Liver (tissue), 9 donors: ENCODE measurements around the gene PPL. TPM values are rescaled to one million over a fixed set of nuclear protein-coding genes. Genes with fewer than 3 reads are reported as not detected.

Experiments
- DNase-seq: peaks from one replicate; pipeline ENCODE4 v3.0.0-alpha.2; 2017; ENCODE audit warnings: low spot score
- H3K27ac ChIP-seq, 2 donors: one replicate each; pipeline ENCODE4 v1.7.0; 2013; ENCODE audit warnings: inconsistent platforms in 2 of 2, low read length in 2 of 2, control low read depth in 1 of 2, low read depth in 1 of 2, mild to moderate bottlenecking in 1 of 2
- H3K27me3 ChIP-seq, 4 donors: one replicate each; pipeline versions ENCODE4 v1.6.1 to v1.7.0; 2013; ENCODE audit warnings: low read length in 3 of 4, inconsistent platforms in 1 of 4, mild to moderate bottlenecking in 1 of 4, moderate library complexity in 1 of 4; ENCODE audit not compliant: control insufficient read depth in 4 of 4, insufficient read depth in 4 of 4
- H3K36me3 ChIP-seq, 4 donors: one replicate each; pipeline versions ENCODE4 v1.6.1 to v1.7.0; 2013; ENCODE audit warnings: low read length in 3 of 4, mild to moderate bottlenecking in 3 of 4, low read depth in 1 of 4, moderate library complexity in 1 of 4; ENCODE audit not compliant: control insufficient read depth in 4 of 4, insufficient read depth in 3 of 4
- H3K4me1 ChIP-seq, 4 donors: one replicate each; pipeline versions ENCODE4 v1.6.1 to v1.7.0; 2013; ENCODE audit warnings: low read length in 3 of 4, mild to moderate bottlenecking in 3 of 4, moderate library complexity in 1 of 4; ENCODE audit not compliant: control insufficient read depth in 4 of 4, insufficient read depth in 4 of 4
- H3K4me3 ChIP-seq, 3 donors: one replicate each; pipeline versions ENCODE4 v1.6.1 to v1.7.0; 2013; ENCODE audit warnings: low read length in 3 of 3, control low read depth in 1 of 3, low read depth in 1 of 3, mild to moderate bottlenecking in 1 of 3
- H3K9ac ChIP-seq, 2 donors: one replicate each; pipeline ENCODE4 v1.7.0; 2013; ENCODE audit warnings: low read length in 2 of 2, mild to moderate bottlenecking in 2 of 2, moderate library complexity in 2 of 2, control low read depth in 1 of 2, low read depth in 1 of 2
- H3K9me3 ChIP-seq, 4 donors: one replicate each; pipeline versions ENCODE4 v1.6.1 to v1.7.0; 2013; ENCODE audit warnings: low read length in 3 of 4; ENCODE audit not compliant: control insufficient read depth in 4 of 4
- CTCF ChIP-seq: fragments of 150-350 bp; IDR thresholded peaks from 2 replicates; pipeline ENCODE4 v1.5.1; 2017; ENCODE audit warnings: improper control_type of control experiment, low read depth, low read length; ENCODE audit not compliant: missing input control
- EGR1 ChIP-seq, 2 donors: IDR thresholded peaks; 2 replicates each; pipeline ENCODE4 v1.6.1; 2016 to 2018; ENCODE audit warnings: antibody characterized with exemption in 2 of 2, low read depth in 2 of 2
- FOXA1 ChIP-seq: IDR thresholded peaks from 2 replicates; pipeline ENCODE4 v1.6.1; 2016; ENCODE audit warnings: antibody characterized with exemption
- GABPA ChIP-seq, 2 donors: IDR thresholded peaks in 1 of 2; conservative IDR thresholded peaks in 1 of 2; 2 replicates each; pipeline ENCODE4 v1.6.1; 2016; ENCODE audit warnings: antibody characterized with exemption in 2 of 2, mild to moderate bottlenecking in 1 of 2, moderate library complexity in 1 of 2
- HNF4A ChIP-seq, 2 donors: conservative IDR thresholded peaks; 2 replicates each; pipeline ENCODE4 v1.6.1; 2016; ENCODE audit warnings: antibody characterized with exemption in 2 of 2, mild to moderate bottlenecking in 2 of 2
- HNF4G ChIP-seq: IDR thresholded peaks from 2 replicates; pipeline ENCODE4 v1.6.1; 2016; ENCODE audit warnings: antibody characterized with exemption
- JUND ChIP-seq, 2 donors: IDR thresholded peaks; 2 replicates each; pipeline ENCODE4 v1.6.1; 2016; ENCODE audit warnings: antibody characterized with exemption in 2 of 2
- NR2F2 ChIP-seq: IDR thresholded peaks from 2 replicates; pipeline ENCODE4 v1.6.1; 2016; ENCODE audit warnings: antibody characterized with exemption
- RAD21 ChIP-seq, 2 donors: IDR thresholded peaks; 2 replicates each; pipeline ENCODE4 v1.6.1; 2016; ENCODE audit warnings: antibody characterized with exemption in 2 of 2, mild to moderate bottlenecking in 2 of 2
- REST ChIP-seq: IDR thresholded peaks from 2 replicates; pipeline ENCODE4 v1.6.1; 2016; ENCODE audit warnings: antibody characterized with exemption, mild to moderate bottlenecking
- RXRA ChIP-seq, 2 donors: IDR thresholded peaks; 2 replicates each; pipeline ENCODE4 v1.6.1; 2017 to 2018; ENCODE audit warnings: antibody characterized with exemption in 2 of 2, mild to moderate bottlenecking in 1 of 2
- SP1 ChIP-seq: IDR thresholded peaks from 2 replicates; pipeline ENCODE4 v1.6.1; 2018; ENCODE audit warnings: antibody characterized with exemption, mild to moderate bottlenecking
- ZBTB33 ChIP-seq: IDR thresholded peaks from 2 replicates; pipeline ENCODE4 v1.6.1; 2016; ENCODE audit warnings: antibody characterized with exemption
- WGBS: extraction: QIAGEN DNeasy Blood & Tissue Kit; methylation state at CpG from one replicate; pipeline ENCODE4 v1.1.7; 2013; 5-methylcytosine and 5-hydroxymethylcytosine counted together
- polyA plus RNA-seq, 2 donors: library from polyadenylated mRNA; stranded (reverse) in 1 of 2; unstranded in 1 of 2; fragments of 200-250 nt in 1 of 2; fragments of >200 nt in 1 of 2; fragmentation: Nextera tagmentation in 1 of 2; extraction: Ambion mirVana in 1 of 2; gene quantifications; one replicate each; pipeline versions ENCODE4 v1.2.1 to v1.2.3, GENCODE V29; 2013 to 2015
- total RNA-seq, 2 donors: library from RNA; depleted of rRNA; stranded (reverse); fragments of >200 nt; gene quantifications; one replicate each; pipeline ENCODE4 v1.2.3, GENCODE V29; 2014
- TF ChIP-seq, protein P1 (sequence below): IDR thresholded peaks from 2 replicates; pipeline ENCODE4 v1.6.1; 2016; ENCODE audit warnings: antibody characterized with exemption
- TF ChIP-seq, protein P2 (sequence below): IDR thresholded peaks from 2 replicates; pipeline ENCODE4 v1.6.1; 2016; ENCODE audit warnings: antibody characterized with exemption
- donor health status: healthy.
- donor health status: healthy.
- donor health status: healthy.
- donor health status: healthy.
- donor health status: healthy.

Gene PPL
- total and polyA plus RNA-seq, 4 donors = 2.1 to 26.0 (median 6.1) TPM

DNA sequence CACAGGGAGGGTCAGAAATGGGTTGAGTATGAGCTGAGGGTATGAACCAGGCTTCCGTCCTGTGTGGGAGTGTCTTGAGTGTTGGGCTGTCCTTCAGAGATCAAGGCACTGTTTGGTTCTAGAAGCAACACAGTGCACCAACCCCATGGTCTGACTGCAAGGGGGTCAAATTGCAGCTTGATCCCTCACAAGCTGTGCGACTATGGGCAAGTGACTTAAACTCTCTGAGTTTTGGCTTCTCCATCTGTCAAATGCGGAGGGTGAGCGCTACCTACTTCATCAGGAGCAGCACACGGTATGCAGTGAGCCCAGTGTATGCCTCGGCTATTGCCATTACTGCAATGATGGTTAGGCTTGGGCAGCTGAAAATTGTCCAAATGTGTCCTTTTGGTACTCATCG is 42.2 kb upstream of the PPL start (continued):
- TF ChIP-seq, protein P1, sequence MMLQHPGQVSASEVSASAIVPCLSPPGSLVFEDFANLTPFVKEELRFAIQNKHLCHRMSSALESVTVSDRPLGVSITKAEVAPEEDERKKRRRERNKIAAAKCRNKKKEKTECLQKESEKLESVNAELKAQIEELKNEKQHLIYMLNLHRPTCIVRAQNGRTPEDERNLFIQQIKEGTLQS = no peak
- TF ChIP-seq EGR1 (IDR thresholded peaks at IDR 0.05; ENCODE audit: low read depth in 2 of 2) = no peak
- TF ChIP-seq RXRA (IDR thresholded peaks at IDR 0.05) = no peak
- no peak for TF ChIP-seq GABPA (IDR thresholded peaks at IDR 0.05 in 1 of 2, conservative IDR thresholded peaks at IDR 0.05 in 1 of 2)
- no peak for TF ChIP-seq HNF4A (conservative IDR thresholded peaks at IDR 0.05)
- no peak for TF ChIP-seq SP1

DNA sequence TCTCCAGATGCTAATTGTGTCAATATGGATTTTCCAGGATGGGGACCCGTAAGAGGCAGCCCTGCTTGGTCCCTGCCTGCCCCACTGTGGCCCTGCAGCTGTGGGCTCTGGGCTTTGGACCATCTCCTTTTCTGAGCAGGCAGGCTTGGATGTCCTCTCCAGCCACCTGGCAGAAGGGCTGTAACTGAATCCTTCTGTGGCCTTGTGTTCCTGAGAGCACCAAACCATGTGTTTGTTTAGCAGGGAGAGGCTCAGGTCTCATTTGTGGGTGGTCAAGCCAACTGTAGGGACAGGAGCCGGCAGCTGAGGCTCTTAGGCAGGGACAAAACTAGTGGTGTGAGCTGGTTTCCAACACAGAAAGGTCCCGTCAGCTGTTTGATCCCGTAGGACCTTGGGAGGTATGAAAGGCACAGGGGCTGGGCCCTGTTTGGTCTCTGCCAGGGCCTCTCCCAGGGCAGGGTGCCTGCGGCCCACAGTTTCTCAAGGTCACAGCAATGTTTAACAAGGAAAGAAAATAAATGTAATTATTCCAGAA is 39.7 kb upstream of the PPL start:
- TF ChIP-seq NR2F2 = no peak
- TF ChIP-seq, protein P2, sequence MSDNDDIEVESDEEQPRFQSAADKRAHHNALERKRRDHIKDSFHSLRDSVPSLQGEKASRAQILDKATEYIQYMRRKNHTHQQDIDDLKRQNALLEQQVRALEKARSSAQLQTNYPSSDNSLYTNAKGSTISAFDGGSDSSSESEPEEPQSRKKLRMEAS = no peak
- no peak for TF ChIP-seq HNF4A (conservative IDR thresholded peaks at IDR 0.05)
- TF ChIP-seq JUND (IDR thresholded peaks at IDR 0.05) = no peak
- no peak for TF ChIP-seq CTCF
- no peak for TF ChIP-seq REST
- TF ChIP-seq FOXA1 = no peak
- no peak for TF ChIP-seq RXRA (IDR thresholded peaks at IDR 0.05)
- no peak for TF ChIP-seq RAD21 (IDR thresholded peaks at IDR 0.05)
- TF ChIP-seq ZBTB33 = no peak
- TF ChIP-seq, protein P1 = no peak
- no peak for TF ChIP-seq GABPA (IDR thresholded peaks at IDR 0.05 in 1 of 2, conservative IDR thresholded peaks at IDR 0.05 in 1 of 2)
- TF ChIP-seq HNF4G = no peak
- no peak overlapping the region for H3K27ac ChIP-seq
- WGBS = 76% methylated on average over 5 of the region's 5 CpGs
- no peak overlapping the region for H3K9ac ChIP-seq
- H3K4me1 ChIP-seq = no peaks in the 10 kb centered on the region
- H3K9me3 ChIP-seq = no peaks in the 10 kb centered on the region
- H3K4me3 ChIP-seq = no peak overlapping the region
- no peaks in the 10 kb centered on the region for H3K36me3 ChIP-seq
- DNase-seq = no peak
- no peaks in the 10 kb centered on the region for H3K27me3 ChIP-seq
